ENCODE measurements around the gene OGFOD2.

DNA sequence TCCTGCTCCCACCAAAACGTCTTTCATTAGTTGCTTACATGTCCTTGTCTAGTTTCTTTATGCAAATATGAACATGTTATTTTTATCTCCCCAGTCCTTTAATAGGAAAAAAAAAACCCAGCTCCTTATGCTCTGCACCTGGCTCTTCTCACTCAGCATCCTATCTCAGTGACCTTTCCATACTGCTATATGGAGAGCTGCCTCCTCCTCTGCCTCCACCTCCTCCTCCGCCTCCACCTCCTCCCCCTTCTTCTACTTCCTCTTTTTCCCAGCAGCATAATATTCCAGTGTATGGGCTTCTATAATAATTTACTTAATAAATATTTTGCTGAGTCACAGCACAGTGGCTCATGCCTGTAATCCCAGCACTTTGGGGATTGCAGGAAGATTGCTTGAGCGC is 40.3 kb upstream of the OGFOD2 start:
- TF ChIP-seq RBM34 (IDR thresholded peaks at IDR 0.05; ENCODE audit: borderline replicate concordance, insufficient read depth, low read length), result no peak
- no peak for TF ChIP-seq HCFC1 (IDR thresholded peaks at IDR 0.05; ENCODE audit: low read depth, low read length)
- no peak for TF ChIP-seq TAF9B (IDR thresholded peaks at IDR 0.05; ENCODE audit: partially characterized antibody)
- TF ChIP-seq JUND (IDR thresholded peaks at IDR 0.05; ENCODE audit: borderline replicate concordance, low read depth, low read length), result no peak
- no peak for TF ChIP-seq JUND (tag; IDR thresholded peaks at IDR 0.05; ENCODE audit: borderline replicate concordance, low read depth, low read length)
- TF ChIP-seq, protein P1, sequence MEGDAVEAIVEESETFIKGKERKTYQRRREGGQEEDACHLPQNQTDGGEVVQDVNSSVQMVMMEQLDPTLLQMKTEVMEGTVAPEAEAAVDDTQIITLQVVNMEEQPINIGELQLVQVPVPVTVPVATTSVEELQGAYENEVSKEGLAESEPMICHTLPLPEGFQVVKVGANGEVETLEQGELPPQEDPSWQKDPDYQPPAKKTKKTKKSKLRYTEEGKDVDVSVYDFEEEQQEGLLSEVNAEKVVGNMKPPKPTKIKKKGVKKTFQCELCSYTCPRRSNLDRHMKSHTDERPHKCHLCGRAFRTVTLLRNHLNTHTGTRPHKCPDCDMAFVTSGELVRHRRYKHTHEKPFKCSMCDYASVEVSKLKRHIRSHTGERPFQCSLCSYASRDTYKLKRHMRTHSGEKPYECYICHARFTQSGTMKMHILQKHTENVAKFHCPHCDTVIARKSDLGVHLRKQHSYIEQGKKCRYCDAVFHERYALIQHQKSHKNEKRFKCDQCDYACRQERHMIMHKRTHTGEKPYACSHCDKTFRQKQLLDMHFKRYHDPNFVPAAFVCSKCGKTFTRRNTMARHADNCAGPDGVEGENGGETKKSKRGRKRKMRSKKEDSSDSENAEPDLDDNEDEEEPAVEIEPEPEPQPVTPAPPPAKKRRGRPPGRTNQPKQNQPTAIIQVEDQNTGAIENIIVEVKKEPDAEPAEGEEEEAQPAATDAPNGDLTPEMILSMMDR (IDR thresholded peaks at IDR 0.05 in 2 of 3, conservative IDR thresholded peaks at IDR 0.05 in 1 of 3; ENCODE audit: insufficient read depth in 2 of 3, low read depth in 1 of 3, low read length in 3 of 3), result no peak
- TF ChIP-seq, protein P2, sequence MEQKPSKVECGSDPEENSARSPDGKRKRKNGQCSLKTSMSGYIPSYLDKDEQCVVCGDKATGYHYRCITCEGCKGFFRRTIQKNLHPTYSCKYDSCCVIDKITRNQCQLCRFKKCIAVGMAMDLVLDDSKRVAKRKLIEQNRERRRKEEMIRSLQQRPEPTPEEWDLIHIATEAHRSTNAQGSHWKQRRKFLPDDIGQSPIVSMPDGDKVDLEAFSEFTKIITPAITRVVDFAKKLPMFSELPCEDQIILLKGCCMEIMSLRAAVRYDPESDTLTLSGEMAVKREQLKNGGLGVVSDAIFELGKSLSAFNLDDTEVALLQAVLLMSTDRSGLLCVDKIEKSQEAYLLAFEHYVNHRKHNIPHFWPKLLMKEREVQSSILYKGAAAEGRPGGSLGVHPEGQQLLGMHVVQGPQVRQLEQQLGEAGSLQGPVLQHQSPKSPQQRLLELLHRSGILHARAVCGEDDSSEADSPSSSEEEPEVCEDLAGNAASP (IDR thresholded peaks at IDR 0.05), result no peak

Data from K562 (cell line).